Heart left ventricle (tissue), 13 donors: ENCODE data around the gene NUF2.

Experiments
- CTCF ChIP-seq, 12 donors: fragments of 200-600 bp; sonication (generic) in 4 of 12; IDR thresholded peaks; one replicate each; pipeline versions ENCODE4 v1.5.0 to v1.8.0; 2018 to 2022; ENCODE audit warnings: antibody characterized with exemption in 12 of 12, mild to moderate bottlenecking in 5 of 12
- POLR2A ChIP-seq, 2 donors: fragments of 450-650 bp; IDR thresholded peaks; one replicate each; pipeline ENCODE4 v1.6.1; 2017; ENCODE audit warnings: antibody characterized with exemption in 2 of 2, mild to moderate bottlenecking in 2 of 2, moderate library complexity in 2 of 2
- donor health status: ischemic (EF 13 %, LVEDD 7.1; RV severe dilation, severe dysfunction).
- donor health status: DM: no; HTN: yes; CAD: no.
- donor health status: DM: no; HTN: no; CAD: no.
- donor health status: ischemic (EF 25% LVEDD 6.9; RV normal size, moderate dysfunction).
- donor health status: ischemic (EF 25% LVEDD 5.7; RV mildly dilated, moderate dysfunction).
- donor health status: ischemic (EF 35%, LVEDD 5.7; RV mildly dilated, moderate dysfunction).
- donor health status: nonischemic (EF 11% LVEDD 7.7; RV severe dilation, severe dysfunction).
- donor health status: DM: yes; HTN: yes; CAD: no.
- donor health status: PGD.
- donor health status: ischemic (EF 29% LVEDD 5.4; RV normal size, mild dysfunction).
- donor health status: nonischemic (EF 23%, LVEDD 6.1; RV moderate dilation, normal function).

- TF ChIP-seq POLR2A (IDR thresholded peaks at IDR 0.05): no peak
- no peak for TF ChIP-seq CTCF (IDR thresholded peaks at IDR 0.05)
Measured at GRCh38 chr1:163351912-163352311, 30.2 kb downstream of the NUF2 start.
